OCI-LY3 (cell line): Measurements from ENCODE around the gene MAP3K10.
"Not testable (repeated sequence)": the region's sequence is repeated elsewhere in the genome, so short reads cannot be mapped to it uniquely, and the experiment has no call there.

Source experiments
- H2AFZ ChIP-seq: fragments of 200-600, 300-600 bp; shearing (Covaris generic); 2 replicates; pipeline ENCODE4 v1.6.0; 2014; ENCODE audit warnings: antibody characterized with exemption, low read depth, low read length
- H3K27ac ChIP-seq: fragments of 200-600, 300-600 bp; sonication (generic); 2 replicates; pipeline ENCODE4 v1.5.1; 2014; ENCODE audit warnings: mild to moderate bottlenecking, low read length, moderate library complexity, mixed read lengths
- H3K27me3 ChIP-seq: fragments of 200-600, 300-600 bp; sonication (generic); 2 replicates; pipeline ENCODE4 v1.6.1; 2014; ENCODE audit warnings: low read depth, low read length, mixed read lengths
- H3K36me3 ChIP-seq: fragments of 200-600, 300-600 bp; sonication (generic); replicated peaks from 2 replicates; pipeline ENCODE3; 2014; ENCODE audit warnings: low read depth, low read length, mixed read lengths
- H3K4me1 ChIP-seq: fragments of 300-600, 200-600 bp; sonication (generic); 2 replicates; pipeline ENCODE4 v1.6.1; 2014; ENCODE audit warnings: low read length, mixed read lengths
- H3K4me2 ChIP-seq: fragments of 200-600, 300-600 bp; sonication (generic); 2 replicates; pipeline ENCODE4 v1.6.1; 2014; ENCODE audit warnings: low read length, mixed read lengths
- H3K4me3 ChIP-seq: fragments of 300-600, 200-600 bp; sonication (generic); 2 replicates; pipeline ENCODE4 v1.5.1; 2014; ENCODE audit warnings: antibody characterized with exemption, mild to moderate bottlenecking, low read length, moderate library complexity
- H3K79me2 ChIP-seq: fragments of 300-600, 200-600 bp; shearing (Covaris generic); 2 replicates; pipeline ENCODE4 v1.6.1; 2014; ENCODE audit warnings: mild to moderate bottlenecking, low read length, mixed read lengths
- H3K9ac ChIP-seq: fragments of 300-600, 200-600 bp; shearing (Covaris generic); 2 replicates; pipeline ENCODE4 v1.6.0; 2014; ENCODE audit warnings: mild to moderate bottlenecking, low read length, moderate library complexity
- H3K9me3 ChIP-seq: fragments of 200-600, 300-600 bp; shearing (Covaris generic); 2 replicates; pipeline ENCODE4 v1.6.1; 2014; ENCODE audit warnings: low read length, mixed read lengths; ENCODE audit not compliant: insufficient read depth
- H4K20me1 ChIP-seq: fragments of 200-600, 300-600 bp; sonication (generic); 2 replicates; pipeline ENCODE4 v1.6.1; 2016; ENCODE audit warnings: low read length, mixed read lengths; ENCODE audit not compliant: insufficient read depth
- CTCF ChIP-seq: fragments of 200-600, 300-600 bp; sonication (generic); IDR thresholded peaks from 2 replicates; pipeline ENCODE4 v1.5.1; 2014; ENCODE audit warnings: antibody characterized with exemption, low read length, low read depth
- EZH2phosphoT487 ChIP-seq: fragments of 200-600 bp; shearing (Covaris generic); IDR thresholded peaks from 2 replicates; pipeline ENCODE4 v1.6.1; 2018; ENCODE audit warnings: antibody characterized with exemption, mixed run types, low read depth

Gene MAP3K10

GRCh38 chr19:40144947-40145748 lies 46.1 kb upstream of the MAP3K10 start:
- Histone ChIP-seq H4K20me1 (no peaks in the 10 kb centered on the region), H2AFZ (no peak overlapping the region), H3K4me3 (no peak overlapping the region), H3K79me2 (no peaks in the 10 kb centered on the region), H3K4me2 (no peak overlapping the region), H3K27me3 (peaks cover 17% of the 10 kb centered on the region), H3K36me3 (no peaks in the 10 kb centered on the region), H3K4me1 (peaks cover 6% of the 10 kb centered on the region; the same call in 1 of the 2 replicates), H3K9ac (no peak overlapping the region), H3K9me3 (no peaks in the 10 kb centered on the region), H3K27ac (no peak overlapping the region)
- no peak for TF ChIP-seq EZH2phosphoT487
- no peak for TF ChIP-seq CTCF

- H3K9ac ChIP-seq, H2AFZ ChIP-seq: not testable (repeated sequence)
Observed at GRCh38 chr19:40145749-40146029, 45.5 kb upstream of the MAP3K10 start.

GRCh38 chr19:40147338-40147692 lies 43.9 kb upstream of the MAP3K10 start:
- H2AFZ ChIP-seq = no peak overlapping the region
- H4K20me1 ChIP-seq = no peaks in the 10 kb centered on the region
- no peak overlapping the region for H3K27ac ChIP-seq
- no peak overlapping the region for H3K4me2 ChIP-seq
- H3K79me2 ChIP-seq = no peaks in the 10 kb centered on the region
- peaks cover 6% of the 10 kb centered on the region; the same call in 1 of the 2 replicates for H3K4me1 ChIP-seq
- H3K36me3 ChIP-seq = no peaks in the 10 kb centered on the region
- no peaks in the 10 kb centered on the region for H3K9me3 ChIP-seq
- H3K4me3 ChIP-seq = no peak overlapping the region
- no peaks in the 10 kb centered on the region for H3K27me3 ChIP-seq
- no peak for TF ChIP-seq EZH2phosphoT487
- no peak for TF ChIP-seq CTCF
- no peak overlapping the region for H3K9ac ChIP-seq

More at GRCh38 chr19:40145749-40146029, 45.5 kb upstream of the MAP3K10 start:
- not testable (repeated sequence) for H3K36me3 ChIP-seq, H3K4me1 ChIP-seq, H3K27ac ChIP-seq, H4K20me1 ChIP-seq, H3K79me2 ChIP-seq, H3K4me2 ChIP-seq, H3K9me3 ChIP-seq, H3K4me3 ChIP-seq
- peaks cover 14% of the 10 kb centered on the region for H3K27me3 ChIP-seq

- TF ChIP-seq CTCF (no peak), EZH2phosphoT487 (no peak)
- Histone ChIP-seq H3K4me1 (peaks cover 6% of the 10 kb centered on the region; the same call in 1 of the 2 replicates), H3K9ac (no peak overlapping the region), H2AFZ (no peak overlapping the region), H3K27ac (no peak overlapping the region), H3K4me2 (no peak overlapping the region), H3K4me3 (no peak overlapping the region), H3K36me3 (no peaks in the 10 kb centered on the region), H3K27me3 (no peaks in the 10 kb centered on the region), H3K79me2 (no peaks in the 10 kb centered on the region), H4K20me1 (no peaks in the 10 kb centered on the region), H3K9me3 (no peaks in the 10 kb centered on the region)
Observed at GRCh38 chr19:40147693-40148347, 43.4 kb upstream of the MAP3K10 start.
